DND-41 (cell line): ENCODE measurements around the gene CRABP1.

Experiments
- ATAC-seq: fragments of 200-7000 bp; cut with Tn5 transposase; 3 replicates; pipeline ENCODE4 v1.9.1; 2021; ENCODE audit warnings: low read depth; ENCODE audit not compliant: insufficient read depth
- DNase-seq: peaks from one replicate; pipeline ENCODE4 v3.0.0-alpha.2; 2020
- H2AFZ ChIP-seq: 2 replicates; pipeline ENCODE4 v1.6.0; 2012; ENCODE audit warnings: low read depth, low read length
- H3K27ac ChIP-seq: 2 replicates; pipeline ENCODE4 v1.5.1; 2012; ENCODE audit warnings: low read length, inconsistent platforms
- H3K27me3 ChIP-seq: fragments of 200-600 bp; sonication (generic); 2 replicates; pipeline ENCODE4 v1.6.0; 2012; ENCODE audit warnings: low read length, mild to moderate bottlenecking, inconsistent platforms; ENCODE audit not compliant: insufficient read depth, poor library complexity
- H3K36me3 ChIP-seq: 2 replicates; pipeline ENCODE4 v1.5.1; 2012; ENCODE audit warnings: low read length, inconsistent platforms; ENCODE audit not compliant: insufficient read depth
- H3K4me1 ChIP-seq: 2 replicates; pipeline ENCODE4 v1.5.1; 2012; ENCODE audit warnings: mild to moderate bottlenecking, low read length; ENCODE audit not compliant: insufficient read depth
- H3K4me2 ChIP-seq: 2 replicates; pipeline ENCODE4 v1.6.0; 2012; ENCODE audit warnings: mild to moderate bottlenecking, moderate library complexity, low read length, inconsistent platforms; ENCODE audit not compliant: insufficient read depth
- H3K4me3 ChIP-seq, 2 experiments: fragments of 200-600 bp in 1 of 2; shearing (Covaris generic) in 1 of 2; 2 replicates each; pipeline ENCODE4 v1.5.1; 2012 to 2016; ENCODE audit warnings: inconsistent platforms in 2 of 2, low read length in 2 of 2, mild to moderate bottlenecking in 2 of 2, low read depth in 1 of 2, moderate library complexity in 1 of 2
- H3K79me2 ChIP-seq: 2 replicates; pipeline ENCODE4 v1.6.0; 2012; ENCODE audit warnings: low read length, inconsistent platforms; ENCODE audit not compliant: insufficient read depth
- H3K9ac ChIP-seq: 2 replicates; pipeline ENCODE4 v1.6.0; 2012; ENCODE audit warnings: low read depth, mild to moderate bottlenecking, inconsistent platforms, low read length, moderate library complexity
- H3K9me3 ChIP-seq: 2 replicates; pipeline ENCODE4 v1.5.1; 2012; ENCODE audit warnings: low read length, moderate library complexity, mild to moderate bottlenecking, inconsistent platforms; ENCODE audit not compliant: insufficient read depth, severe bottlenecking
- H4K20me1 ChIP-seq: 2 replicates; pipeline ENCODE4 v1.6.0; 2012; ENCODE audit warnings: low read length; ENCODE audit not compliant: insufficient read depth
- EZH2 ChIP-seq: IDR thresholded peaks from 3 replicates; pipeline ENCODE4 v1.6.1; 2012; ENCODE audit warnings: borderline replicate concordance, low read depth, mild to moderate bottlenecking, moderate library complexity, low read length, inconsistent platforms; ENCODE audit not compliant: severe bottlenecking
- TF ChIP-seq, protein P1 (sequence below): IDR thresholded peaks from 2 replicates; pipeline ENCODE4 v1.5.1; 2012; ENCODE audit warnings: borderline replicate concordance, low read length, moderate library complexity, mild to moderate bottlenecking; ENCODE audit not compliant: poor library complexity, severe bottlenecking; ENCODE audit errors: extremely low read depth

The CRABP1 gene

DNA sequence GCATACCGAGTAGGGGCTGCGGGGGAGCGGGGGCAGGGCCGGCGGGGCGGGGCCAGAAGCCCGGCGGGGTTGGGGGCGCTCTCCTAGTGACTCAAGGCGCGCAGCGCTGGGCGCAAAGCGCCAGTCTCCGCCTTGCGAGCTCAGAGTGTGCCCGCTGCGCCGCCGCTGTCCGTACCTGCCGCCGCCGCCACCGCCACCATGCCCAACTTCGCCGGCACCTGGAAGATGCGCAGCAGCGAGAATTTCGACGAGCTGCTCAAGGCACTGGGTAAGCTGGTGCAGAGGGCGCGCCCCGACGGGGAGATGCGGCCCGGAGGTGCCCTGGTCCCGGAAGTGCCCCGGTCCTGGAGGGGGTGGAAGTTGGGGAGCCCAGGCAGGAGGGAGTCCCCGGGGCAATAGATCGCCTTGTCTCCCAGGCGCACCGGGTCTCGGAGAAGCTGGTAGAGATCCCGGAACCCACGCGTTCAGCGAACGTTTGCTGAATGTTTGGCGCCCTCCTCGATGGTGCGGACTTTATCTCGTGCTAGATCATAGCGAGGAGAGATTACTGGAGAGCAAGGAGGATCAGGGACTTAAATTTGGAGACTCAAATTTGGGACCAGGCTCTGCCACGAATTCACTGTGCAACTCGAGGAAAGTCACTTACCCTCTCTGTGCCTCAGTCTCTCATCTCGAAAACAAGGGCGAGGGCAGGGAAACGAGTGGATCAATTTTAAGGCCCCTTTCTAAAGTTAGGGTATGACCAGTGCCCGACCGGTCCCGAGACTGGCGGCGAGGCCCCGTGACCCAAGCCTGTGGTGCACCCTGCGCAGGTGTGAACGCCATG is at the start of gene CRABP1:
TSS of gene CRABP1 (plus strand) at position 123 of the 826 bp plus-strand sequence. CDS start at position 199, 76 bp downstream.
- Histone ChIP-seq H3K4me2 (no peak within 1 kb of the TSS), H3K27ac (no peak within 1 kb of the TSS), H3K79me2 (no peaks in the 10 kb centered on the region), H3K9ac (no peak within 1 kb of the TSS), H2AFZ (no peak within 1 kb of the TSS), H3K4me1 (no peaks in the 10 kb centered on the region), H3K4me3 (no peak within 1 kb of the TSS), H4K20me1 (no peaks in the 10 kb centered on the region), H3K9me3 (no peaks in the 10 kb centered on the region), H3K27me3 (peaks cover 10% of the 10 kb centered on the region), H3K36me3 (no peaks in the 10 kb centered on the region)
- DNase-seq (no peak), ATAC-seq (no peak)
- no peak for TF ChIP-seq EZH2
- TF ChIP-seq, protein P1, sequence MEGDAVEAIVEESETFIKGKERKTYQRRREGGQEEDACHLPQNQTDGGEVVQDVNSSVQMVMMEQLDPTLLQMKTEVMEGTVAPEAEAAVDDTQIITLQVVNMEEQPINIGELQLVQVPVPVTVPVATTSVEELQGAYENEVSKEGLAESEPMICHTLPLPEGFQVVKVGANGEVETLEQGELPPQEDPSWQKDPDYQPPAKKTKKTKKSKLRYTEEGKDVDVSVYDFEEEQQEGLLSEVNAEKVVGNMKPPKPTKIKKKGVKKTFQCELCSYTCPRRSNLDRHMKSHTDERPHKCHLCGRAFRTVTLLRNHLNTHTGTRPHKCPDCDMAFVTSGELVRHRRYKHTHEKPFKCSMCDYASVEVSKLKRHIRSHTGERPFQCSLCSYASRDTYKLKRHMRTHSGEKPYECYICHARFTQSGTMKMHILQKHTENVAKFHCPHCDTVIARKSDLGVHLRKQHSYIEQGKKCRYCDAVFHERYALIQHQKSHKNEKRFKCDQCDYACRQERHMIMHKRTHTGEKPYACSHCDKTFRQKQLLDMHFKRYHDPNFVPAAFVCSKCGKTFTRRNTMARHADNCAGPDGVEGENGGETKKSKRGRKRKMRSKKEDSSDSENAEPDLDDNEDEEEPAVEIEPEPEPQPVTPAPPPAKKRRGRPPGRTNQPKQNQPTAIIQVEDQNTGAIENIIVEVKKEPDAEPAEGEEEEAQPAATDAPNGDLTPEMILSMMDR, result no peak

DNA sequence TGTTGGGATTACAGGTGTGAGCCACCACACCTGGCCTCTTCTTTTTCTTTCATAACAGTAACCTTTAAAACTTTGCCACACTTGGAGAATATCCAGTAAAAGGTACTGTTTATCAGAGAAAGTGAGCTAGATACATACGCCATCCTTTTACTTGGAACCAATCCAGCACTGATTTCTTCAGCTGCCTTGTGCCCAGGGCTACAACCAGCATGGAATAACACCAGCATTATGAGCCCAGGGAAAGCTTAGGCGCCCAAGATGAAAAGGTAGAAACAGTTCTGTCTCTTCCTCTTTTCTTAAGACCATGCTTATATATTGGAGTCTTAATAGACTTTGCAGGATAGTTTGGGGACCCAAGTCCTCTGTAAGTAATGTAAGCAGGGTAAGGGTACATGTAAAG is 49.1 kb upstream of the CRABP1 start:
- H3K36me3 ChIP-seq, result peaks cover 53% of the 10 kb centered on the region
- H4K20me1 ChIP-seq, result no peaks in the 10 kb centered on the region
- TF ChIP-seq EZH2, result no peak
- TF ChIP-seq, protein P1, result no peak
- H3K4me3 ChIP-seq, result no peak overlapping the region
- H3K4me2 ChIP-seq, result no peak overlapping the region
- H2AFZ ChIP-seq, result no peak overlapping the region
- H3K4me1 ChIP-seq, result no peaks in the 10 kb centered on the region
- H3K27ac ChIP-seq, result no peak overlapping the region
- no peak for ATAC-seq
- DNase-seq, result no peak
- no peaks in the 10 kb centered on the region for H3K79me2 ChIP-seq
- no peaks in the 10 kb centered on the region for H3K9me3 ChIP-seq
- H3K27me3 ChIP-seq, result no peaks in the 10 kb centered on the region
- no peak overlapping the region for H3K9ac ChIP-seq

DNA sequence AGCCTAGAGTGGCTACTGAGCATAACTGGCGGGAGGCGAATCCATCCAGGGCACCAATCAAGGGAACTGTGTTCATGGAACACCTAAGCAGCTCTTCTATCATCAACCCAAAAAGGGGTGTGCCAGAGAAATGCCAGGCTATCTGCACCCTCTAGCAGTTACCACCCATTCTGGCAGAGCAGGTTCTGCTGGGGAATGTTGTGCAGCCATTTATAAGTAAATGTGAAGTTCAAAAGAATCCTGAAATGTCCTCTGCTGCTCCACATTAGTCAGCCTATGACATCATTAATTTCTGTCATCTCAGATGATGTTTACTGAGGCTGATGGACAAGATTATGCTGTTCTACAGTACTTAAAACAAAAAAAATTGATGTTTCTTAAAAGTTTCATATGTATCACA is 48.5 kb upstream of the CRABP1 start:
- H4K20me1 ChIP-seq, result no peaks in the 10 kb centered on the region
- no peaks in the 10 kb centered on the region for H3K4me1 ChIP-seq
- ATAC-seq (no peak), DNase-seq (no peak)
- H3K27me3 ChIP-seq, result no peaks in the 10 kb centered on the region
- TF ChIP-seq EZH2, result no peak
- TF ChIP-seq, protein P1, result no peak
- no peak overlapping the region for H3K9ac ChIP-seq
- H2AFZ ChIP-seq, result no peak overlapping the region
- H3K4me3 ChIP-seq, result no peak overlapping the region
- no peak overlapping the region for H3K4me2 ChIP-seq
- H3K9me3 ChIP-seq, result no peaks in the 10 kb centered on the region
- H3K79me2 ChIP-seq, result peaks cover 4% of the 10 kb centered on the region; the same call in 1 of the 2 replicates
- H3K27ac ChIP-seq, result no peak overlapping the region
- peaks cover 48% of the 10 kb centered on the region for H3K36me3 ChIP-seq
